K562 (cell line): ENCODE results near the gene SLAMF8. TPM values are rescaled to one million over a fixed set of nuclear protein-coding genes. Genes with fewer than 3 reads are reported as not detected.

Experiments
- ATAC-seq: fragments of 200-7000 bp; cut with Tn5 transposase; 3 replicates; pipeline ENCODE4 v1.9.1; 2020; ENCODE audit warnings: moderate library complexity
- BruUV-seq: library from RNA; stranded (reverse); fragments of 400-500 nt; replicated peaks from 2 replicates; lab custom pipeline; 2021; lab: Mats Ljungman, UMichigan
- CTCF ChIA-PET: fragments of 300-600 bp; formaldehyde crosslinking; extraction: SDS; loops from one replicate; lab custom pipeline; 2021; ENCODE audit warnings: low intra/inter-chr PET ratio; lab: Yijun Ruan, JAX
- POLR2A ChIA-PET: fragments of 300-600, 350-650 bp; sonication (Branson Sonifier 250); formaldehyde crosslinking; extraction: SDS; loops from one replicate; lab custom pipeline; 2021; ENCODE audit warnings: antibody characterized with exemption, inconsistent platforms; lab: Yijun Ruan, JAX
- DNase-seq, 4 experiments: peaks; one replicate each; pipeline versions ENCODE4 v3.0.0 to v3.0.0-alpha.2; 2011 to 2018; ENCODE audit warnings: low spot score in 3 of 4, mixed read lengths in 3 of 4; ENCODE audit errors: extremely low read depth in 1 of 4
- FAIRE-seq: peaks from 2 replicates; lab custom pipeline; 2011; peaks lifted over from hg19 to GRCh38; lab: Jason Lieb, UNC
- H2AFZ ChIP-seq: 2 replicates; pipeline ENCODE4 v1.6.0; 2011; ENCODE audit warnings: low read depth, low read length, control low read depth, inconsistent platforms
- H3K27ac ChIP-seq: fragments of 200-600 bp; 3 replicates; pipeline ENCODE4 v1.8.0; 2011; ENCODE audit warnings: low read depth, mild to moderate bottlenecking, control low read depth, inconsistent platforms, low read length, moderate library complexity, mixed read lengths; ENCODE audit errors: extremely low read depth
- H3K27me3 ChIP-seq, 2 experiments: fragments of 300-600 bp in 1 of 2; 2 replicates in 1 of 2; 3 replicates in 1 of 2; pipeline versions ENCODE4 v1.6.0 to v1.8.0; 2011; ENCODE audit warnings: inconsistent platforms in 2 of 2, low read length in 2 of 2, mild to moderate bottlenecking in 1 of 2, mixed read lengths in 1 of 2, moderate library complexity in 1 of 2; ENCODE audit not compliant: control insufficient read depth in 2 of 2, insufficient read depth in 2 of 2
- H3K36me3 ChIP-seq: fragments of 300-600 bp; 3 replicates; pipeline ENCODE4 v1.8.0; 2011; ENCODE audit warnings: mild to moderate bottlenecking, low read length, inconsistent platforms; ENCODE audit not compliant: control insufficient read depth, insufficient read depth
- H3K4me1 ChIP-seq, 2 experiments: fragments of 200-600 bp in 1 of 2; replicated peaks in 1 of 2; 2 replicates in 1 of 2; 3 replicates in 1 of 2; pipeline versions ENCODE4 v1.5.1 to v1.8.0; 2011; ENCODE audit warnings: inconsistent platforms in 2 of 2, low read length in 2 of 2, mild to moderate bottlenecking in 1 of 2, mixed read lengths in 1 of 2, moderate library complexity in 1 of 2; ENCODE audit not compliant: control insufficient read depth in 2 of 2, insufficient read depth in 2 of 2
- H3K4me2 ChIP-seq: 2 replicates; pipeline ENCODE4 v1.6.1; 2011; ENCODE audit warnings: low read length, control low read depth, inconsistent platforms, mixed read lengths; ENCODE audit not compliant: insufficient read depth
- H3K4me3 ChIP-seq: fragments of 200-600 bp; sonication (generic), shearing (Covaris generic); 2 replicates; pipeline ENCODE4 v1.5.1; 2016; ENCODE audit warnings: control low read depth, inconsistent platforms
- H3K79me2 ChIP-seq: fragments of 200-600 bp; 3 replicates; pipeline ENCODE4 v1.8.0; 2011; ENCODE audit warnings: low read length, inconsistent platforms; ENCODE audit not compliant: control insufficient read depth, insufficient read depth
- H3K9ac ChIP-seq, 2 experiments: 2 replicates each; pipeline versions ENCODE4 v1.6.0 to v1.6.1; 2011; ENCODE audit warnings: low read depth in 2 of 2, low read length in 2 of 2, control low read depth in 1 of 2, inconsistent platforms in 1 of 2, mild to moderate bottlenecking in 1 of 2, mixed read lengths in 1 of 2; ENCODE audit not compliant: insufficient read depth in 1 of 2
- H3K9me1 ChIP-seq: one replicate; pipeline ENCODE4 v1.6.0; 2011; ENCODE audit warnings: inconsistent platforms, mild to moderate bottlenecking, low read length, moderate library complexity; ENCODE audit not compliant: control insufficient read depth, insufficient read depth
- H3K9me3 ChIP-seq: replicated peaks from 2 replicates; pipeline ENCODE4 v1.5.1; 2011; ENCODE audit warnings: low read depth, low read length, inconsistent platforms; ENCODE audit not compliant: control insufficient read depth, insufficient read depth
- H4K20me1 ChIP-seq: replicated peaks from 2 replicates; pipeline ENCODE4 v1.6.1; 2011; ENCODE audit warnings: low read length, inconsistent platforms, mixed read lengths; ENCODE audit not compliant: control insufficient read depth, insufficient read depth
- BCOR ChIP-seq: fragments of 450-650 bp; IDR thresholded peaks from 2 replicates; pipeline ENCODE4 v1.6.1; 2016
- CUX1 ChIP-seq: fragments of 200-800 bp; sonication (Bioruptor generic); IDR thresholded peaks from 2 replicates; pipeline ENCODE4 v1.6.1; 2016; ENCODE audit warnings: missing genetic modification characterization, missing compliant biosample characterization
- NCOA4 ChIP-seq: fragments of 450-650 bp; IDR thresholded peaks from 2 replicates; pipeline ENCODE4 v1.6.1; 2018; ENCODE audit warnings: mild to moderate bottlenecking; ENCODE audit not compliant: partially characterized antibody
- RAD21 ChIP-seq, 2 experiments: fragments of 250-450 bp in 1 of 2; fragments of 450-650 bp in 1 of 2; sonication (Bioruptor Pico) in 1 of 2; formaldehyde crosslinking in 1 of 2; IDR thresholded peaks in 1 of 2; conservative IDR thresholded peaks in 1 of 2; 2 replicates each; pipeline versions ENCODE4 v1.4.0 to v1.8.0; 2020 to 2022; ENCODE audit warnings: mild to moderate bottlenecking in 2 of 2, moderate library complexity in 1 of 2
- SMARCA5 ChIP-seq: fragments of 450-650 bp; IDR thresholded peaks from 2 replicates; pipeline ENCODE4 v1.6.1; 2016
- SRSF3 ChIP-seq: fragments of 200-400 bp; formaldehyde crosslinking; IDR thresholded peaks from 2 replicates; pipeline ENCODE4 v1.6.1; 2016; ENCODE audit warnings: mild to moderate bottlenecking, low read length, moderate library complexity; ENCODE audit not compliant: insufficient read depth
- SRSF7 ChIP-seq: fragments of 200-400 bp; formaldehyde crosslinking; optimal IDR thresholded peaks from 2 replicates; pipeline ENCODE3; 2017; ENCODE audit warnings: mild to moderate bottlenecking, low read depth, low read length
- ZNF217 ChIP-seq: sonication (generic); formaldehyde crosslinking; IDR thresholded peaks from 2 replicates; pipeline ENCODE4 v1.8.0; 2022; ENCODE audit warnings: mild to moderate bottlenecking, missing genetic modification reagents
- ZNF253 ChIP-seq: fragments of 250-450 bp; sonication (Bioruptor Pico); conservative IDR thresholded peaks from 2 replicates; pipeline ENCODE4 v1.6.1; 2021; ENCODE audit warnings: mild to moderate bottlenecking
- ZNF518B ChIP-seq: fragments of 250-450 bp; sonication (Bioruptor Pico); IDR thresholded peaks from 2 replicates; pipeline ENCODE4 v1.5.0; 2021; ENCODE audit warnings: mild to moderate bottlenecking, moderate library complexity
- ZNF75A ChIP-seq: fragments of 450-650 bp; formaldehyde crosslinking; IDR thresholded peaks from 2 replicates; pipeline ENCODE4 v1.4.0; 2020; ENCODE audit warnings: mild to moderate bottlenecking
- WGBS: fragments of 100-300 bp; shearing (Covaris generic); methylation state at CpG from one replicate; pipeline ENCODE4 v1.1.6; 2016; ENCODE audit warnings: low coverage, mixed read lengths; ENCODE audit not compliant: insufficient coverage; ENCODE audit errors: missing lambda C conversion rate; 5-methylcytosine and 5-hydroxymethylcytosine counted together
- in situ Hi-C: fragments of 300-500 bp; cut with MboI; formaldehyde crosslinking; loops from 4 replicates; pipeline ENCODE4 v1.15.0; 2018; ENCODE audit warnings: inconsistent platforms, mixed read lengths
- intact Hi-C: fragments of 100-400 bp; cut with micrococcal nuclease; formaldehyde crosslinking; loops from 2 replicates; pipeline ENCODE4 v1.14.2; 2022
- polyA plus RNA-seq, 8 experiments: library from polyadenylated mRNA; depleted of rRNA in 4 of 8; stranded (reverse) in 5 of 8; unstranded in 3 of 8; fragments of >200 nt; fragmentation: Nextera tagmentation in 2 of 8; fragmentation: Illumina TruSeq in 1 of 8; extraction: Ambion mirVana in 2 of 8; extraction: Trizol in 1 of 8; gene quantifications; 2 replicates each; pipeline versions ENCODE4 v1.2.1 to v1.2.3, GENCODE V29; 2011 to 2014; ENCODE audit warnings: inconsistent platforms in 1 of 8, missing spikeins in 1 of 8
- total RNA-seq, 7 experiments: library from RNA; depleted of rRNA in 6 of 7; stranded (reverse); fragments of >200 nt in 6 of 7; fragmentation: Illumina TruSeq in 2 of 7; extraction: Trizol in 2 of 7; gene quantifications; 2 replicates each; pipeline versions ENCODE4 v1.2.1 to v1.2.3, GENCODE V29; 2011 to 2021; ENCODE audit warnings: low replicate concordance in 1 of 7
- TF ChIP-seq, protein P1 (sequence below), 3 experiments: IDR thresholded peaks in 2 of 3; conservative IDR thresholded peaks in 1 of 3; 2 replicates each; pipeline ENCODE4 v1.5.1; 2011 to 2012; ENCODE audit warnings: low read length in 3 of 3, mild to moderate bottlenecking in 3 of 3, control low read depth in 2 of 3, improper control_type of control experiment in 1 of 3, inconsistent platforms in 1 of 3, low read depth in 1 of 3, mixed read lengths in 1 of 3, moderate library complexity in 1 of 3; ENCODE audit not compliant: insufficient read depth in 2 of 3

The SLAMF8 gene
- total and polyA plus RNA-seq, 9 of the 15 experiments (the other 6 are each of a cell fraction or from before 2014, with no cell fraction given) = not detected

DNA sequence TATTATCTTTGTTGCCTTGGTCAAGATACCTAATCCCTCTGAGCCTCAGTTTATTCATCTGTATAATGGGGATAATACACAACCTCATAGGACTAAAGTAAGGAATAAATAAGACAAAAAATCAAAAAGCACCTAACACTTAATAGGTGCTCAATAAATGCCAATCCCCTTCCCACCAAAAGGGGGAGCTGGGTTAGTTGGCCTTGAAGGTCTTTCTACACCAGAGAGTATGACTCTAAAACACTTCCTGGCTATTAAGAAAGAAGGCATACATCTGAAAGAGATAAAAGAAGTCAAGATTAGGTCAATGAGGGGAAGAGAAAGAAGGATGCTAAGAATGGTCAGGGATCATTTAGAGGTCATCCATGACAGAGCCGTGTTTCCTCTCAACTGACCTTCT is 24.7 kb downstream of the SLAMF8 start:
- Histone ChIP-seq H3K9me1 (peaks cover 3% of the 10 kb centered on the region), H2AFZ (no peak overlapping the region), H3K27ac (no peak overlapping the region), H3K9me3 (no peaks in the 10 kb centered on the region), H4K20me1 (no peaks in the 10 kb centered on the region), H3K4me3 (no peak overlapping the region), H3K79me2 (no peaks in the 10 kb centered on the region), H3K36me3 (no peaks in the 10 kb centered on the region), H3K4me2 (no peak overlapping the region), H3K4me1 (peaks cover 0 to 13% of the 10 kb centered on the region in 2 experiments; a peak in 2 of 5 replicates), H3K27me3 (peaks cover 5 to 28% of the 10 kb centered on the region in 2 experiments; a peak in 3 of 5 replicates), H3K9ac (no peak overlapping the region)
- BruUV-seq = no TSS peak
- ATAC-seq (no peak), FAIRE-seq (no peak), DNase-seq (no peak)
- in situ Hi-C loops = no loop called here
- intact Hi-C loops = no loop called here
- WGBS = no CpG with 5 or more reads among the region's 1 CpG
- CTCF ChIA-PET = no interaction called here
- POLR2A ChIA-PET = interaction anchor here (0.9 kb wide), 1 partner anchor 11 kb away, joined by 5 read pairs; no protein-coding TSS in a partner anchor
- TF ChIP-seq, protein P1, sequence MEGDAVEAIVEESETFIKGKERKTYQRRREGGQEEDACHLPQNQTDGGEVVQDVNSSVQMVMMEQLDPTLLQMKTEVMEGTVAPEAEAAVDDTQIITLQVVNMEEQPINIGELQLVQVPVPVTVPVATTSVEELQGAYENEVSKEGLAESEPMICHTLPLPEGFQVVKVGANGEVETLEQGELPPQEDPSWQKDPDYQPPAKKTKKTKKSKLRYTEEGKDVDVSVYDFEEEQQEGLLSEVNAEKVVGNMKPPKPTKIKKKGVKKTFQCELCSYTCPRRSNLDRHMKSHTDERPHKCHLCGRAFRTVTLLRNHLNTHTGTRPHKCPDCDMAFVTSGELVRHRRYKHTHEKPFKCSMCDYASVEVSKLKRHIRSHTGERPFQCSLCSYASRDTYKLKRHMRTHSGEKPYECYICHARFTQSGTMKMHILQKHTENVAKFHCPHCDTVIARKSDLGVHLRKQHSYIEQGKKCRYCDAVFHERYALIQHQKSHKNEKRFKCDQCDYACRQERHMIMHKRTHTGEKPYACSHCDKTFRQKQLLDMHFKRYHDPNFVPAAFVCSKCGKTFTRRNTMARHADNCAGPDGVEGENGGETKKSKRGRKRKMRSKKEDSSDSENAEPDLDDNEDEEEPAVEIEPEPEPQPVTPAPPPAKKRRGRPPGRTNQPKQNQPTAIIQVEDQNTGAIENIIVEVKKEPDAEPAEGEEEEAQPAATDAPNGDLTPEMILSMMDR (IDR thresholded peaks at IDR 0.05 in 2 of 3, conservative IDR thresholded peaks at IDR 0.05 in 1 of 3; ENCODE audit: insufficient read depth in 2 of 3, low read depth in 1 of 3, low read length in 3 of 3) = peak in 2 of 3 experiments; percentile 20 to 31; a peak in 3 of 6 replicates
- TF ChIP-seq SRSF7 (no peak), ZNF217 (CRISPR knock-in tag) (no peak), NCOA4 (no peak), BCOR (peak; percentile 25; the same call in 1 of the 2 replicates), ZNF253 (CRISPR knock-in tag) (no peak), ZNF518B (no peak), CUX1 (no peak), SMARCA5 (no peak), SRSF3 (no peak), ZNF75A (CRISPR knock-in tag) (no peak), RAD21 (CRISPR knock-in tag; conservative IDR thresholded peaks at IDR 0.05 in 1 of 2, IDR thresholded peaks at IDR 0.05 in 1 of 2) (0 out of 4 replicates have a peak, but pooled peaks of 1 of the 2 experiments have one; percentile 5)
